WTC11 (cell line): ENCODE measurements around the gene DUSP18. TPM values are rescaled to one million over a fixed set of nuclear protein-coding genes. Genes with fewer than 3 reads are reported as not detected.

ENCODE experiments used
- ATAC-seq: fragments of 200-7000 bp; cut with Tn5 transposase; 2 replicates; pipeline ENCODE4 v1.10.0; 2021; ENCODE audit warnings: mild to moderate bottlenecking, moderate library complexity
- CTCF ChIA-PET: fragments of 300-600 bp; sonication (Branson Sonifier 250); formaldehyde crosslinking; loops from one replicate; lab custom pipeline; 2021; ENCODE audit warnings: antibody characterized with exemption; lab: Charles Lee
- POLR2A ChIA-PET: fragments of 350-600 bp; sonication (Branson Sonifier 250); formaldehyde crosslinking; loops from one replicate; lab custom pipeline; 2021; ENCODE audit warnings: antibody characterized with exemption; lab: Charles Lee
- DNase-seq: peaks from one replicate; pipeline ENCODE4 v3.0.0; 2021; ENCODE audit warnings: low spot score
- H3K27ac Mint-ChIP-seq: 2 replicates; pipeline ENCODE4 v1.8.0; 2021; ENCODE audit warnings: mixed read lengths
- H3K27me3 Mint-ChIP-seq: 2 replicates; pipeline ENCODE4 v1.8.0; 2021; ENCODE audit warnings: low read depth, mild to moderate bottlenecking, moderate library complexity, mixed read lengths
- H3K36me3 Mint-ChIP-seq: 2 replicates; pipeline ENCODE4 v1.8.0; 2021; ENCODE audit warnings: mixed read lengths
- H3K4me1 Mint-ChIP-seq: 2 replicates; pipeline ENCODE4 v1.8.0; 2022; ENCODE audit warnings: mixed read lengths
- H3K4me3 Mint-ChIP-seq: 2 replicates; pipeline ENCODE4 v1.8.0; 2021; ENCODE audit warnings: mild to moderate bottlenecking, moderate library complexity, mixed read lengths
- H3K9me3 Mint-ChIP-seq: 2 replicates; pipeline ENCODE4 v1.8.0; 2021; ENCODE audit warnings: mixed read lengths
- CREB1 ChIP-seq: sonication (generic); formaldehyde crosslinking; IDR thresholded peaks from 2 replicates; pipeline ENCODE4 v1.8.0; 2023; ENCODE audit warnings: mild to moderate bottlenecking, missing genetic modification reagents
- CREM ChIP-seq: sonication (generic); formaldehyde crosslinking; IDR thresholded peaks from 2 replicates; pipeline ENCODE4 v1.8.1; 2022; ENCODE audit warnings: mild to moderate bottlenecking, missing genetic modification reagents, moderate library complexity
- ELF4 ChIP-seq: sonication (generic); formaldehyde crosslinking; IDR thresholded peaks from 2 replicates; pipeline ENCODE4 v1.8.1; 2022; ENCODE audit warnings: low read depth, mild to moderate bottlenecking, moderate library complexity, missing genetic modification reagents
- EMX1 ChIP-seq: fragments of 250-450 bp; sonication (Bioruptor Pico); IDR thresholded peaks from 2 replicates; pipeline ENCODE4 v1.8.0; 2021; ENCODE audit warnings: mild to moderate bottlenecking
- FOXJ3 ChIP-seq: sonication (generic); formaldehyde crosslinking; IDR thresholded peaks from 2 replicates; pipeline ENCODE4 v1.9.0; 2021; ENCODE audit warnings: missing genetic modification reagents, mild to moderate bottlenecking, borderline replicate concordance
- FOXK1 ChIP-seq: sonication (generic); formaldehyde crosslinking; IDR thresholded peaks from 2 replicates; pipeline ENCODE4 v1.8.0; 2022; ENCODE audit warnings: mild to moderate bottlenecking, moderate library complexity, missing genetic modification reagents
- MXD4 ChIP-seq: fragments of 250-450 bp; sonication (Bioruptor Pico); IDR thresholded peaks from 2 replicates; pipeline ENCODE4 v1.8.0; 2021; ENCODE audit warnings: mild to moderate bottlenecking, moderate library complexity, borderline replicate concordance
- RELA ChIP-seq: sonication (generic); formaldehyde crosslinking; IDR thresholded peaks from 2 replicates; pipeline ENCODE4 v1.8.1; 2022; ENCODE audit warnings: missing genetic modification reagents, mild to moderate bottlenecking, borderline replicate concordance
- SMAD4 ChIP-seq: sonication (generic); formaldehyde crosslinking; IDR thresholded peaks from 2 replicates; pipeline ENCODE4 v1.8.0; 2022; ENCODE audit warnings: mild to moderate bottlenecking, missing genetic modification reagents
- SOX15 ChIP-seq: fragments of 250-450 bp; sonication (Bioruptor Pico); IDR thresholded peaks from 2 replicates; pipeline ENCODE4 v1.9.0; 2021; ENCODE audit warnings: mild to moderate bottlenecking
- SP1 ChIP-seq: sonication (generic); formaldehyde crosslinking; conservative IDR thresholded peaks from 2 replicates; pipeline ENCODE4 v1.8.1; 2022; ENCODE audit warnings: missing genetic modification reagents
- TEAD1 ChIP-seq: sonication (generic); formaldehyde crosslinking; IDR thresholded peaks from 2 replicates; pipeline ENCODE4 v1.8.0; 2022; ENCODE audit warnings: mild to moderate bottlenecking, missing genetic modification reagents
- TP53 ChIP-seq: sonication (generic); formaldehyde crosslinking; IDR thresholded peaks from 2 replicates; pipeline ENCODE4 v1.8.1; 2023; ENCODE audit warnings: mild to moderate bottlenecking, missing genetic modification reagents
- ZBTB43 ChIP-seq: sonication (generic); formaldehyde crosslinking; IDR thresholded peaks from 2 replicates; pipeline ENCODE4 v1.8.1; 2023; ENCODE audit warnings: mild to moderate bottlenecking, missing genetic modification reagents
- ZNF317 ChIP-seq: sonication (generic); formaldehyde crosslinking; IDR thresholded peaks from 2 replicates; pipeline ENCODE4 v1.8.1; 2023; ENCODE audit warnings: low read depth, mild to moderate bottlenecking, moderate library complexity, missing genetic modification reagents, borderline replicate concordance
- ZNF423 ChIP-seq: fragments of 250-450 bp; sonication (Bioruptor Pico); IDR thresholded peaks from 2 replicates; pipeline ENCODE4 v2.1.2; 2022; ENCODE audit warnings: mild to moderate bottlenecking, moderate library complexity
- total RNA-seq: library from RNA; stranded (reverse); gene quantifications from 3 replicates; pipeline ENCODE4 v1.2.3, GENCODE V29; 2021
- TF ChIP-seq, protein P1 (sequence below): sonication (generic); formaldehyde crosslinking; conservative IDR thresholded peaks from 2 replicates; pipeline ENCODE4 v1.8.1; 2023; ENCODE audit warnings: mild to moderate bottlenecking, low read depth, missing genetic modification reagents, moderate library complexity
- TF ChIP-seq, protein P2 (sequence below): sonication (generic); formaldehyde crosslinking; IDR thresholded peaks from 2 replicates; pipeline ENCODE4 v1.8.0; 2023; ENCODE audit warnings: mild to moderate bottlenecking, missing genetic modification reagents
- TF ChIP-seq, protein P3 (sequence below): fragments of 250-450 bp; sonication (Bioruptor Pico); IDR thresholded peaks from 2 replicates; pipeline ENCODE4 v1.9.0; 2021; ENCODE audit warnings: moderate library complexity, mild to moderate bottlenecking, inconsistent platforms, borderline replicate concordance

Gene DUSP18
- total RNA-seq, 1 experiment from 2014 or later: 4.3 TPM

DNA sequence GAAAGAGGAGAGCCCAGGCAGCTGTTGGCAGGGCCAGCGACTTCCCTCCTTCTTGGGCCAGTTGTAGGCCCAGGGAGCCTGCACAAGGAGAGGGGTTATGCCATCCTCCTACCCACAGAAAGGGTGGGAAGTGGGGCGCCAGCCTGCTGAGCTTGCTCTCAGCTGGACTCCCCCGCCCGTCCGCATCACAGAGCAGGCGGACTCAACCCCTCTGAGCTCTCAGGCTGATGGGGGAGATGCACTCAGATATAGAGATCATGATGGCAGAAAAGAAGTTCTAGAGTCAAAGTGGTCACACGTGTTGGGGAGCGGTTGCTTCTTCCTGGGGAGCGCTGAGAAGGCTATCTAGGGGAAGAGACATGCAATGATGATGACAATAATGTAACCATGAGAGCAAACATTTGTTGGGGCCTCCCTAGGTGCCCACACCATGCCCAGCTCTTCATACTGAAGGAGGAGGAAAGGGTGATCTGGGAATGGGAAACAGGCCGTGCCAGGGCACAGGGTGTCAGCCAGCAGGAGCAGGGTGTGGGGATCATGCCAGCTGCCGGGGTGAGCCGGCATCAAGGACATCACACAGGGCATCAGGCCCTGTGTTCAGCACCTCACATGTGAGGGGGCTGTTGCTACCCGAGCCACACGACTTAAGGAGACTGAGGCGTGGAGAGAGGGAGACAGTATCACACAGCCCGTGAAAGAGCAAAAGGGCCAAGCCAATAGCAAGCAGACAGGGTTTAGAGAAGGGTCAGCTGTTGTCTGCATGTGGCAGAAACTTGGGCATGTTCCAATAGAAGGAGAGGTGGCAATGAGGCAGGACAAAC lies 24.4 kb downstream of the DUSP18 start:
- H3K27me3 Mint-ChIP-seq: 0 out of 2 replicates have a peak, but pooled peaks cover 2% of the 10 kb centered on the region
- POLR2A ChIA-PET: no interaction called here
- H3K4me1 Mint-ChIP-seq: peaks cover 3% of the 10 kb centered on the region; the same call in 1 of the 2 replicates
- no peak for DNase-seq
- peaks cover 15% of the 10 kb centered on the region for H3K36me3 Mint-ChIP-seq
- H3K9me3 Mint-ChIP-seq: peaks cover 14% of the 10 kb centered on the region
- TF ChIP-seq FOXK1 (CRISPR knock-in tag): no peak
- no peak for TF ChIP-seq ZNF317 (CRISPR knock-in tag)
- no peak for TF ChIP-seq ELF4 (CRISPR knock-in tag)
- TF ChIP-seq EMX1 (CRISPR knock-in tag): no peak
- TF ChIP-seq MXD4 (CRISPR knock-in tag): no peak
- no peak for TF ChIP-seq ZBTB43 (CRISPR knock-in tag)
- no peak for TF ChIP-seq SP1
- no peak for TF ChIP-seq TEAD1 (CRISPR knock-in tag)
- no peak for TF ChIP-seq CREM
- TF ChIP-seq SMAD4: no peak
- TF ChIP-seq, protein P1, sequence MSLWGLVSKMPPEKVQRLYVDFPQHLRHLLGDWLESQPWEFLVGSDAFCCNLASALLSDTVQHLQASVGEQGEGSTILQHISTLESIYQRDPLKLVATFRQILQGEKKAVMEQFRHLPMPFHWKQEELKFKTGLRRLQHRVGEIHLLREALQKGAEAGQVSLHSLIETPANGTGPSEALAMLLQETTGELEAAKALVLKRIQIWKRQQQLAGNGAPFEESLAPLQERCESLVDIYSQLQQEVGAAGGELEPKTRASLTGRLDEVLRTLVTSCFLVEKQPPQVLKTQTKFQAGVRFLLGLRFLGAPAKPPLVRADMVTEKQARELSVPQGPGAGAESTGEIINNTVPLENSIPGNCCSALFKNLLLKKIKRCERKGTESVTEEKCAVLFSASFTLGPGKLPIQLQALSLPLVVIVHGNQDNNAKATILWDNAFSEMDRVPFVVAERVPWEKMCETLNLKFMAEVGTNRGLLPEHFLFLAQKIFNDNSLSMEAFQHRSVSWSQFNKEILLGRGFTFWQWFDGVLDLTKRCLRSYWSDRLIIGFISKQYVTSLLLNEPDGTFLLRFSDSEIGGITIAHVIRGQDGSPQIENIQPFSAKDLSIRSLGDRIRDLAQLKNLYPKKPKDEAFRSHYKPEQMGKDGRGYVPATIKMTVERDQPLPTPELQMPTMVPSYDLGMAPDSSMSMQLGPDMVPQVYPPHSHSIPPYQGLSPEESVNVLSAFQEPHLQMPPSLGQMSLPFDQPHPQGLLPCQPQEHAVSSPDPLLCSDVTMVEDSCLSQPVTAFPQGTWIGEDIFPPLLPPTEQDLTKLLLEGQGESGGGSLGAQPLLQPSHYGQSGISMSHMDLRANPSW (CRISPR knock-in tag): no peak
- TF ChIP-seq, protein P2, sequence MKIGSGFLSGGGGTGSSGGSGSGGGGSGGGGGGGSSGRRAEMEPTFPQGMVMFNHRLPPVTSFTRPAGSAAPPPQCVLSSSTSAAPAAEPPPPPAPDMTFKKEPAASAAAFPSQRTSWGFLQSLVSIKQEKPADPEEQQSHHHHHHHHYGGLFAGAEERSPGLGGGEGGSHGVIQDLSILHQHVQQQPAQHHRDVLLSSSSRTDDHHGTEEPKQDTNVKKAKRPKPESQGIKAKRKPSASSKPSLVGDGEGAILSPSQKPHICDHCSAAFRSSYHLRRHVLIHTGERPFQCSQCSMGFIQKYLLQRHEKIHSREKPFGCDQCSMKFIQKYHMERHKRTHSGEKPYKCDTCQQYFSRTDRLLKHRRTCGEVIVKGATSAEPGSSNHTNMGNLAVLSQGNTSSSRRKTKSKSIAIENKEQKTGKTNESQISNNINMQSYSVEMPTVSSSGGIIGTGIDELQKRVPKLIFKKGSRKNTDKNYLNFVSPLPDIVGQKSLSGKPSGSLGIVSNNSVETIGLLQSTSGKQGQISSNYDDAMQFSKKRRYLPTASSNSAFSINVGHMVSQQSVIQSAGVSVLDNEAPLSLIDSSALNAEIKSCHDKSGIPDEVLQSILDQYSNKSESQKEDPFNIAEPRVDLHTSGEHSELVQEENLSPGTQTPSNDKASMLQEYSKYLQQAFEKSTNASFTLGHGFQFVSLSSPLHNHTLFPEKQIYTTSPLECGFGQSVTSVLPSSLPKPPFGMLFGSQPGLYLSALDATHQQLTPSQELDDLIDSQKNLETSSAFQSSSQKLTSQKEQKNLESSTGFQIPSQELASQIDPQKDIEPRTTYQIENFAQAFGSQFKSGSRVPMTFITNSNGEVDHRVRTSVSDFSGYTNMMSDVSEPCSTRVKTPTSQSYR: no peak
- TF ChIP-seq SOX15 (CRISPR knock-in tag): no peak
- TF ChIP-seq, all 79 proteins: peak for 0
- Mint-ChIP-seq H3K4me3 (no peak overlapping the region), H3K27ac (no peak overlapping the region)
- CTCF ChIA-PET: interaction anchor here (1.4 kb wide), 1 partner anchor 9 kb away, joined by 9 read pairs; no protein-coding TSS in a partner anchor
- no peak for ATAC-seq

DNA sequence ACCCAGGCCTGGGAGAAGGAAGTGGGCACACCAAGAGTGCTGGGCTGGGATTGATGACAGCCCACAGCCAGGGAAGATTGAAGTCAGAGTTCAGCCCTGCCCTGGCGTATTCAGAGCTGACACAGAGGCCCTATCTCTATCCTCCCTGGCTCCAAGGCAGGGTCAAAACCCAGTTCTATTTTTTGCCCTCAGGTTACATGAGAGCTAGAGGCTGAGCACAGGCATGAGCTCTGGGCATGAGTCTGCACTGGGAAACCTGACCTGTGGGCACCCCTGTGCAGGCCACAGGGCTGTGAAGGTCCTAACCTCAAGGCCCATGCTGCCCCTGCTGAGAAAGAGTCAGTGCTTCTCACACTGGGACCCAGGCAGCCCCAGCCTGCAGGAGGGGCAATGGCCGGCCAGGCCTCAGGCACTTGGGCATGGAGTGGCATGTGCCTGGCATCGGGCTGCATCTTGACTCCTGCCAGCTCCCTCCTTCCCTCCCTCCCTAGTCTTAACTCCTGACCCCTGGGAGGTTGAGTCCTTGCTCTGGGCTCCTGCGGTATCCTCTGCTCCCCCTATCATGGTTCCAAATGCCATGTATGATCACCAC lies 26.7 kb downstream of the DUSP18 start:
- TF ChIP-seq, protein P3, sequence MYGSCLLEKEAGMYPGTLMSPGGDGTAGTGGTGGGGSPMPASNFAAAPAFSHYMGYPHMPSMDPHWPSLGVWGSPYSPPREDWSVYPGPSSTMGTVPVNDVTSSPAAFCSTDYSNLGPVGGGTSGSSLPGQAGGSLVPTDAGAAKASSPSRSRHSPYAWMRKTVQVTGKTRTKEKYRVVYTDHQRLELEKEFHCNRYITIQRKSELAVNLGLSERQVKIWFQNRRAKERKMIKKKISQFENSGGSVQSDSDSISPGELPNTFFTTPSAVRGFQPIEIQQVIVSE (CRISPR knock-in tag): no peak
- TF ChIP-seq RELA: no peak
- TF ChIP-seq CREB1 (CRISPR knock-in tag): no peak
- no peak for TF ChIP-seq ZNF423
- no peak for TF ChIP-seq FOXJ3
- no peak for TF ChIP-seq TP53 (CRISPR knock-in tag)
- ChIA-PET POLR2A (no interaction called here), CTCF (interaction anchor here (0.5 to 1.5 kb wide), 2 partner anchors 39 to 114 kb away, joined by 3 to 5 read pairs; no protein-coding TSS in a partner anchor)
- Mint-ChIP-seq H3K27ac (no peak overlapping the region), H3K4me1 (peaks cover 10% of the 10 kb centered on the region), H3K27me3 (0 out of 2 replicates have a peak, but pooled peaks cover 3% of the 10 kb centered on the region), H3K9me3 (peaks cover 14% of the 10 kb centered on the region), H3K4me3 (no peak overlapping the region), H3K36me3 (peaks cover 20% of the 10 kb centered on the region)
- DNase-seq: no peak
- no peak for ATAC-seq
